DND-41 (cell line): ENCODE results near the gene USP36.
A peak's percentile ranks its signal among the peaks of the same experiment; 100 is the strongest.

Experiments
- ATAC-seq: fragments of 200-7000 bp; cut with Tn5 transposase; 3 replicates; pipeline ENCODE4 v1.9.1; 2021; ENCODE audit warnings: low read depth; ENCODE audit not compliant: insufficient read depth
- DNase-seq: peaks from one replicate; pipeline ENCODE4 v3.0.0-alpha.2; 2020
- H2AFZ ChIP-seq: 2 replicates; pipeline ENCODE4 v1.6.0; 2012; ENCODE audit warnings: low read depth, low read length
- H3K27ac ChIP-seq: 2 replicates; pipeline ENCODE4 v1.5.1; 2012; ENCODE audit warnings: low read length, inconsistent platforms
- H3K27me3 ChIP-seq: fragments of 200-600 bp; sonication (generic); 2 replicates; pipeline ENCODE4 v1.6.0; 2012; ENCODE audit warnings: low read length, mild to moderate bottlenecking, inconsistent platforms; ENCODE audit not compliant: insufficient read depth, poor library complexity
- H3K36me3 ChIP-seq: 2 replicates; pipeline ENCODE4 v1.5.1; 2012; ENCODE audit warnings: low read length, inconsistent platforms; ENCODE audit not compliant: insufficient read depth
- H3K4me1 ChIP-seq: 2 replicates; pipeline ENCODE4 v1.5.1; 2012; ENCODE audit warnings: mild to moderate bottlenecking, low read length; ENCODE audit not compliant: insufficient read depth
- H3K4me2 ChIP-seq: 2 replicates; pipeline ENCODE4 v1.6.0; 2012; ENCODE audit warnings: mild to moderate bottlenecking, moderate library complexity, low read length, inconsistent platforms; ENCODE audit not compliant: insufficient read depth
- H3K4me3 ChIP-seq, 2 experiments: fragments of 200-600 bp in 1 of 2; shearing (Covaris generic) in 1 of 2; 2 replicates each; pipeline ENCODE4 v1.5.1; 2012 to 2016; ENCODE audit warnings: inconsistent platforms in 2 of 2, low read length in 2 of 2, mild to moderate bottlenecking in 2 of 2, low read depth in 1 of 2, moderate library complexity in 1 of 2
- H3K79me2 ChIP-seq: 2 replicates; pipeline ENCODE4 v1.6.0; 2012; ENCODE audit warnings: low read length, inconsistent platforms; ENCODE audit not compliant: insufficient read depth
- H3K9ac ChIP-seq: 2 replicates; pipeline ENCODE4 v1.6.0; 2012; ENCODE audit warnings: low read depth, mild to moderate bottlenecking, inconsistent platforms, low read length, moderate library complexity
- H3K9me3 ChIP-seq: 2 replicates; pipeline ENCODE4 v1.5.1; 2012; ENCODE audit warnings: low read length, moderate library complexity, mild to moderate bottlenecking, inconsistent platforms; ENCODE audit not compliant: insufficient read depth, severe bottlenecking
- H4K20me1 ChIP-seq: 2 replicates; pipeline ENCODE4 v1.6.0; 2012; ENCODE audit warnings: low read length; ENCODE audit not compliant: insufficient read depth
- CTCF ChIP-seq: IDR thresholded peaks from 2 replicates; pipeline ENCODE4 v1.5.1; 2012; ENCODE audit warnings: borderline replicate concordance, low read length, moderate library complexity, mild to moderate bottlenecking; ENCODE audit not compliant: poor library complexity, severe bottlenecking; ENCODE audit errors: extremely low read depth
- EZH2 ChIP-seq: IDR thresholded peaks from 3 replicates; pipeline ENCODE4 v1.6.1; 2012; ENCODE audit warnings: borderline replicate concordance, low read depth, mild to moderate bottlenecking, moderate library complexity, low read length, inconsistent platforms; ENCODE audit not compliant: severe bottlenecking

Gene USP36

GRCh38 chr17:78882540-78883088, 42.0 kb upstream of the USP36 start:
- Histone ChIP-seq H3K4me2 (no peak overlapping the region), H3K4me3 (no peak overlapping the region), H3K27me3 (peaks cover 3% of the 10 kb centered on the region), H3K9me3 (no peaks in the 10 kb centered on the region), H3K27ac (no peak overlapping the region), H3K4me1 (peaks cover 9% of the 10 kb centered on the region; the same call in 1 of the 2 replicates), H3K36me3 (no peaks in the 10 kb centered on the region), H3K79me2 (no peaks in the 10 kb centered on the region), H2AFZ (no peak overlapping the region), H3K9ac (no peak overlapping the region), H4K20me1 (peaks cover 11% of the 10 kb centered on the region; the same call in 1 of the 2 replicates)
- DNase-seq (no peak), ATAC-seq (no peak)
- no peak for TF ChIP-seq CTCF
- no peak for TF ChIP-seq EZH2

GRCh38 chr17:78879635-78880186, 39.1 kb upstream of the USP36 start:
- Histone ChIP-seq H2AFZ (no peak overlapping the region), H4K20me1 (0 out of 2 replicates have a peak, but pooled peaks cover 8% of the 10 kb centered on the region), H3K36me3 (no peaks in the 10 kb centered on the region), H3K4me3 (no peak overlapping the region), H3K79me2 (no peaks in the 10 kb centered on the region), H3K27ac (no peak overlapping the region), H3K4me2 (no peak overlapping the region), H3K9me3 (no peaks in the 10 kb centered on the region), H3K27me3 (peaks cover 3% of the 10 kb centered on the region), H3K9ac (no peak overlapping the region), H3K4me1 (peaks cover 9% of the 10 kb centered on the region; the same call in 1 of the 2 replicates)
- TF ChIP-seq CTCF (no peak), EZH2 (no peak)
- ATAC-seq (peak; percentile 88), DNase-seq (peak; percentile 70)

GRCh38 chr17:78878871-78879527, 38.4 kb upstream of the USP36 start:
- H4K20me1 ChIP-seq = peaks cover 8% of the 10 kb centered on the region; the same call in 1 of the 2 replicates
- no peaks in the 10 kb centered on the region for H3K9me3 ChIP-seq
- H3K9ac ChIP-seq = no peak overlapping the region
- H3K27me3 ChIP-seq = peaks cover 3% of the 10 kb centered on the region
- no peak overlapping the region for H2AFZ ChIP-seq
- DNase-seq (no peak), ATAC-seq (no peak)
- H3K4me2 ChIP-seq = no peak overlapping the region
- peaks cover 9% of the 10 kb centered on the region; the same call in 1 of the 2 replicates for H3K4me1 ChIP-seq
- H3K79me2 ChIP-seq = no peaks in the 10 kb centered on the region
- H3K27ac ChIP-seq = no peak overlapping the region
- H3K4me3 ChIP-seq = no peak overlapping the region
- no peaks in the 10 kb centered on the region for H3K36me3 ChIP-seq
- no peak for TF ChIP-seq CTCF
- TF ChIP-seq EZH2 = no peak
